Mucosa of descending colon (tissue), 3 donors: ENCODE results near the gene RNASEH2C. TPM values are rescaled to one million over a fixed set of nuclear protein-coding genes. Genes with fewer than 3 reads are reported as not detected.

Experiments
- ATAC-seq: fragments of 200-7000 bp; cut with Tn5 transposase; one replicate; pipeline ENCODE4 v1.9.1; 2020; ENCODE audit warnings: mild to moderate bottlenecking, moderate library complexity
- DNase-seq, 3 donors: peaks; one replicate each; pipeline ENCODE4 v3.0.0-alpha.2; 2020
- H3K36me3 ChIP-seq: fragments of 200-600 bp; one replicate; pipeline ENCODE4 v1.8.0; 2021; ENCODE audit warnings: low read depth, mild to moderate bottlenecking
- H3K4me1 ChIP-seq: fragments of 200-600 bp; one replicate; pipeline ENCODE4 v1.8.0; 2021; ENCODE audit warnings: low read depth, mild to moderate bottlenecking
- H3K4me3 ChIP-seq: fragments of 200-600 bp; one replicate; pipeline ENCODE4 v1.8.0; 2021; ENCODE audit warnings: mild to moderate bottlenecking
- H3K9me3 ChIP-seq: fragments of 200-600 bp; one replicate; pipeline ENCODE4 v1.8.0; 2021; ENCODE audit warnings: mild to moderate bottlenecking
- CTCF ChIP-seq: fragments of 200-600 bp; IDR thresholded peaks from one replicate; pipeline ENCODE4 v1.8.0; 2022; ENCODE audit warnings: antibody characterized with exemption, mild to moderate bottlenecking
- intact Hi-C, 2 donors: fragments of 100-400 bp; cut with DNase I in 1 of 2; cut with micrococcal nuclease in 1 of 2; formaldehyde crosslinking; loops; one replicate each; pipeline versions ENCODE4 v1.11.0 to v1.11.1; 2022; cut with DNase I, micrococcal nuclease
- total RNA-seq, 3 donors: library from RNA; stranded (reverse); fragmentation: NEBNext Ultra II Directional in 2 of 3; extraction: Animal tissue kit (Norgen Biotek cat#: 25700) in 2 of 3; gene quantifications; one replicate each; pipeline versions ENCODE4 v1.2.1 to v1.2.4, GENCODE V29; 2021 to 2023
- donor health status: DM: no; HTN: no; CAD: no; lungs with moderate emphysema.
- donor health status: DM: no; HTN: no; CAD: no.
- donor health status: DM: no; HTN: yes; CAD: no.

Gene RNASEH2C
- total RNA-seq, 3 donors from 2014 or later: 25.9 to 61.9 (median 28.8) TPM

GRCh38 chr11:65745049-65745448 is 24.5 kb upstream of the RNASEH2C start:
- Histone ChIP-seq H3K4me1 (peaks cover 3% of the 10 kb centered on the region), H3K36me3 (no peaks in the 10 kb centered on the region), H3K4me3 (no peak overlapping the region), H3K9me3 (no peaks in the 10 kb centered on the region)
- TF ChIP-seq CTCF: no peak
- no peak for ATAC-seq
- no peak for DNase-seq
- intact Hi-C loops: no loop called here

GRCh38 chr11:65744699-65745042 is 24.1 kb upstream of the RNASEH2C start:
- H3K9me3 ChIP-seq: no peaks in the 10 kb centered on the region
- no peaks in the 10 kb centered on the region for H3K36me3 ChIP-seq
- peak; percentile 21 for ATAC-seq
- H3K4me3 ChIP-seq: no peak overlapping the region
- no peak for TF ChIP-seq CTCF
- H3K4me1 ChIP-seq: peaks cover 3% of the 10 kb centered on the region
- intact Hi-C loops: no loop called here
- DNase-seq: no peak

GRCh38 chr11:65744026-65744698 is 23.6 kb upstream of the RNASEH2C start:
- Histone ChIP-seq H3K36me3 (no peaks in the 10 kb centered on the region), H3K4me3 (no peak overlapping the region), H3K9me3 (no peaks in the 10 kb centered on the region), H3K4me1 (peaks cover 4% of the 10 kb centered on the region)
- intact Hi-C loops: no loop called here
- ATAC-seq: peak; percentile 97
- TF ChIP-seq CTCF: peak; percentile 14
- peak; percentile 60 to 72 (median 67) for DNase-seq

GRCh38 chr11:65743681-65744025 is 23.1 kb upstream of the RNASEH2C start:
- intact Hi-C loops: no loop called here
- H3K4me3 ChIP-seq: no peak overlapping the region
- no peak for TF ChIP-seq CTCF
- ATAC-seq (peak; percentile 3), DNase-seq (no peak)
- peaks cover 7% of the 10 kb centered on the region for H3K4me1 ChIP-seq
- H3K9me3 ChIP-seq: no peaks in the 10 kb centered on the region
- no peaks in the 10 kb centered on the region for H3K36me3 ChIP-seq

- TF ChIP-seq CTCF: no peak
- intact Hi-C loops: no loop called here
- H3K4me3 ChIP-seq: no peak overlapping the region
- ATAC-seq: no peak
- peaks cover 7% of the 10 kb centered on the region for H3K4me1 ChIP-seq
- DNase-seq: no peak
- H3K9me3 ChIP-seq: no peaks in the 10 kb centered on the region
- H3K36me3 ChIP-seq: no peaks in the 10 kb centered on the region
These were observed 21.8 kb upstream of the RNASEH2C start for GRCh38 chr11:65742353-65742752.

GRCh38 chr11:65741185-65741584 is 20.6 kb upstream of the RNASEH2C start:
- H3K9me3 ChIP-seq: no peaks in the 10 kb centered on the region
- DNase-seq (no peak), ATAC-seq (no peak)
- no peaks in the 10 kb centered on the region for H3K36me3 ChIP-seq
- intact Hi-C loops: no loop called here
- no peak for TF ChIP-seq CTCF
- H3K4me1 ChIP-seq: peaks cover 7% of the 10 kb centered on the region
- H3K4me3 ChIP-seq: no peak overlapping the region
